WTC11 (cell line): Measurements from ENCODE around the gene GGCT. TPM values are rescaled to one million over a fixed set of nuclear protein-coding genes. Genes with fewer than 3 reads are reported as not detected.
"Not testable (repeated sequence)": the region's sequence is repeated elsewhere in the genome, so short reads cannot be mapped to it uniquely, and the experiment has no call there.

Source experiments
- ATAC-seq: fragments of 200-7000 bp; cut with Tn5 transposase; 2 replicates; pipeline ENCODE4 v1.10.0; 2021; ENCODE audit warnings: mild to moderate bottlenecking, moderate library complexity
- CTCF ChIA-PET: fragments of 300-600 bp; sonication (Branson Sonifier 250); formaldehyde crosslinking; loops from one replicate; lab custom pipeline; 2021; ENCODE audit warnings: antibody characterized with exemption; lab: Charles Lee
- POLR2A ChIA-PET: fragments of 350-600 bp; sonication (Branson Sonifier 250); formaldehyde crosslinking; loops from one replicate; lab custom pipeline; 2021; ENCODE audit warnings: antibody characterized with exemption; lab: Charles Lee
- DNase-seq: peaks from one replicate; pipeline ENCODE4 v3.0.0; 2021; ENCODE audit warnings: low spot score
- H3K27ac Mint-ChIP-seq: 2 replicates; pipeline ENCODE4 v1.8.0; 2021; ENCODE audit warnings: mixed read lengths
- H3K27me3 Mint-ChIP-seq: 2 replicates; pipeline ENCODE4 v1.8.0; 2021; ENCODE audit warnings: low read depth, mild to moderate bottlenecking, moderate library complexity, mixed read lengths
- H3K36me3 Mint-ChIP-seq: 2 replicates; pipeline ENCODE4 v1.8.0; 2021; ENCODE audit warnings: mixed read lengths
- H3K4me1 Mint-ChIP-seq: 2 replicates; pipeline ENCODE4 v1.8.0; 2022; ENCODE audit warnings: mixed read lengths
- H3K4me3 Mint-ChIP-seq: 2 replicates; pipeline ENCODE4 v1.8.0; 2021; ENCODE audit warnings: mild to moderate bottlenecking, moderate library complexity, mixed read lengths
- H3K9me3 Mint-ChIP-seq: 2 replicates; pipeline ENCODE4 v1.8.0; 2021; ENCODE audit warnings: mixed read lengths
- GRHL2 ChIP-seq: fragments of 250-450 bp; sonication (Bioruptor Pico); IDR thresholded peaks from 2 replicates; pipeline ENCODE4 v1.8.0; 2022; ENCODE audit warnings: mild to moderate bottlenecking, moderate library complexity; ENCODE audit not compliant: insufficient replicate concordance, severe bottlenecking
- IRF2 ChIP-seq: sonication (generic); formaldehyde crosslinking; IDR thresholded peaks from 2 replicates; pipeline ENCODE4 v1.8.0; 2022; ENCODE audit warnings: low read depth, missing genetic modification reagents, borderline replicate concordance
- ZNF121 ChIP-seq: sonication (generic); formaldehyde crosslinking; IDR thresholded peaks from 2 replicates; pipeline ENCODE4 v1.8.0; 2023; ENCODE audit warnings: missing genetic modification reagents
- total RNA-seq: library from RNA; stranded (reverse); gene quantifications from 3 replicates; pipeline ENCODE4 v1.2.3, GENCODE V29; 2021
- TF ChIP-seq, protein P1 (sequence below): fragments of 200-600 bp; IDR thresholded peaks from 2 replicates; pipeline ENCODE4 v1.8.0; 2022; ENCODE audit warnings: antibody characterized with exemption
- TF ChIP-seq, protein P2 (sequence below): sonication (generic); formaldehyde crosslinking; IDR thresholded peaks from 2 replicates; pipeline ENCODE4 v1.8.1; 2022; ENCODE audit warnings: low read depth, missing genetic modification reagents, borderline replicate concordance
- TF ChIP-seq, protein P3 (sequence below): sonication (generic); formaldehyde crosslinking; IDR thresholded peaks from 2 replicates; pipeline ENCODE4 v1.8.1; 2022; ENCODE audit warnings: low read depth, mild to moderate bottlenecking, moderate library complexity, missing genetic modification reagents, borderline replicate concordance

Gene GGCT
- total RNA-seq, 1 experiment from 2014 or later = 95.4 TPM

DNA sequence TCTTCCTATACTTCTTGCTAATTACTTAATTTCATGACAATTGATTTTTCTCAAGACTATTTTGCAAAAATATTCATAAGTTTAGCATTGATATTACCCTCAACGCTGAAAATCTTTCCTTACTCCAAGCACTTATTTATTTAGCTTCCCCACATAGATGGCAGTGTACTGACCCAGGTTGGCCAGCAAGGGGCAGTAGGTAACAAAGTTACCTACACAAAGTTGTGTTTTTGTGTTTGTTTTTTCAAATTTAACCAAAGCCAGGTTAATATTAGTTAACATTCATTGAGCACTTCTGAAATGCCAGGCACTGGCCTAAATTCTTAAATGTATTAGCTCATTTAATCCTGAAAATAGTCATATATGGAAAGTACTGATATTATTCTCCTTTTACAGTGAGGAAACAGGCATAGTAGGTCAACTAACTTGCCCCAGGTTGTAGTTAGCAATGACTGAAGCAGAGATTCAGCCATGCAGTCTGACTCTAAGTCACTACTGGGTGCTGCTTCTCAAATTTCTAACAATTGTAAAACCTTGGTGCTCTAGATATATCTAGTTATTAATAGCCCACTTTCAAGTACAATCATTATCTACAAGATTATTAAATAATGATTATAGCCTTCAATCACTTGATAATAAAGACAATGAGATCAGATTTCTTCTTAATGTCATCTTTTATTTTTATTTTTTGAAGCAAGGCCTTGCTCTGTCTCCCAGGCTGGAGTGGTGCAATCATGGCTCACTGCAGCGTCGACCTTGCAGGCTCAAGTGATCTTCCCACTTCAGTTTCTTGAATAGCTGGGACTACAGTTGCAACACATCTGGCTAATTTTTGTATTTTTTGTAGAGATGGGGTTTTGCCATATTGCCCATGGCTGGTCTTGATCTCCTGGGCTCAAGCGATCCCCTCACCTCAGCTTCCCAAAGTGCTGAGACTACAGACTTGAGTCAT, 5.8 kb upstream of the GGCT start:
- no peak overlapping the region for H3K4me3 Mint-ChIP-seq
- ATAC-seq = peak; percentile 80
- CTCF ChIA-PET = interaction anchor here (1.0 to 3.4 kb wide), 3 partner anchors 54 to 58 kb away, joined by 3 to 37 read pairs (median 8); no protein-coding TSS in a partner anchor
- POLR2A ChIA-PET = no interaction called here
- TF ChIP-seq, protein P1, sequence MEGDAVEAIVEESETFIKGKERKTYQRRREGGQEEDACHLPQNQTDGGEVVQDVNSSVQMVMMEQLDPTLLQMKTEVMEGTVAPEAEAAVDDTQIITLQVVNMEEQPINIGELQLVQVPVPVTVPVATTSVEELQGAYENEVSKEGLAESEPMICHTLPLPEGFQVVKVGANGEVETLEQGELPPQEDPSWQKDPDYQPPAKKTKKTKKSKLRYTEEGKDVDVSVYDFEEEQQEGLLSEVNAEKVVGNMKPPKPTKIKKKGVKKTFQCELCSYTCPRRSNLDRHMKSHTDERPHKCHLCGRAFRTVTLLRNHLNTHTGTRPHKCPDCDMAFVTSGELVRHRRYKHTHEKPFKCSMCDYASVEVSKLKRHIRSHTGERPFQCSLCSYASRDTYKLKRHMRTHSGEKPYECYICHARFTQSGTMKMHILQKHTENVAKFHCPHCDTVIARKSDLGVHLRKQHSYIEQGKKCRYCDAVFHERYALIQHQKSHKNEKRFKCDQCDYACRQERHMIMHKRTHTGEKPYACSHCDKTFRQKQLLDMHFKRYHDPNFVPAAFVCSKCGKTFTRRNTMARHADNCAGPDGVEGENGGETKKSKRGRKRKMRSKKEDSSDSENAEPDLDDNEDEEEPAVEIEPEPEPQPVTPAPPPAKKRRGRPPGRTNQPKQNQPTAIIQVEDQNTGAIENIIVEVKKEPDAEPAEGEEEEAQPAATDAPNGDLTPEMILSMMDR = peak; percentile 58
- TF ChIP-seq, protein P2, sequence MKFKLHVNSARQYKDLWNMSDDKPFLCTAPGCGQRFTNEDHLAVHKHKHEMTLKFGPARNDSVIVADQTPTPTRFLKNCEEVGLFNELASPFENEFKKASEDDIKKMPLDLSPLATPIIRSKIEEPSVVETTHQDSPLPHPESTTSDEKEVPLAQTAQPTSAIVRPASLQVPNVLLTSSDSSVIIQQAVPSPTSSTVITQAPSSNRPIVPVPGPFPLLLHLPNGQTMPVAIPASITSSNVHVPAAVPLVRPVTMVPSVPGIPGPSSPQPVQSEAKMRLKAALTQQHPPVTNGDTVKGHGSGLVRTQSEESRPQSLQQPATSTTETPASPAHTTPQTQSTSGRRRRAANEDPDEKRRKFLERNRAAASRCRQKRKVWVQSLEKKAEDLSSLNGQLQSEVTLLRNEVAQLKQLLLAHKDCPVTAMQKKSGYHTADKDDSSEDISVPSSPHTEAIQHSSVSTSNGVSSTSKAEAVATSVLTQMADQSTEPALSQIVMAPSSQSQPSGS (CRISPR knock-in tag) = no peak
- peaks cover 16% of the 10 kb centered on the region for H3K36me3 Mint-ChIP-seq
- peak; percentile 26 for DNase-seq
- peaks cover 19% of the 10 kb centered on the region for H3K27me3 Mint-ChIP-seq
- no peak overlapping the region for H3K27ac Mint-ChIP-seq
- peaks cover 21% of the 10 kb centered on the region for H3K9me3 Mint-ChIP-seq
- peaks cover 10% of the 10 kb centered on the region for H3K4me1 Mint-ChIP-seq

DNA sequence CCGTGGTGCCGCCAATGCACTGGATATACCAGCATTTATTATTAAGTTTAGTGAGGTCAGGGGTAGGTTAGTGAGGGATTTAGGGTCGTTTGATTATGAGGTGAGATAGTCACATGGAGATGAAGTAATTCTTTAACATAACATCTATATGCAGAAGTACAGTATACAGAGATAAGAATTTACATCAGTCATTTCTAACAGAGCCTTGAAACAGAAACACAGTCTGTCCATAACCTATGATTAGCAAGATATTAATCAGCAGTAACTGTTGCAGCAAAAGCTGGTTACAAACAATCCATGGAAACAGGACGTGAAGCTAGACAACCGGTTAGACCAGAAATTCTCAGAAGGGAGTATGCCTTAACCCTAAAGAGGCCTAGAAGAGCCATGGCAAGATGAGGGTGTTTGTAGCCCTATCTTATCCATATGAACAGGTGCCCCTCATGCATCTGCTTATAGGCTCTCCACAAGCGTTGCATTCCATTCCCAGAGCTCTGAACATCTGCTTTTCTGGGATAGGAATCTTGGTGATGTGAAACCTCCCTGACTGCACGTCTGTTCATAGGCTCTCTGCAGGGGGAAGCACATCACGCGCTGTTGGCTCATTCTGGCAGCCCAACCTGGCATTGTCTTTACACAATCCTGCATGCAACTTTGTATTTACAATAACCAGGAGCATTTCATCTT, 4.7 kb upstream of the GGCT start:
- DNase-seq, POLR2A ChIA-PET, H3K4me3 Mint-ChIP-seq, ATAC-seq, H3K27ac Mint-ChIP-seq: not testable (repeated sequence)
- CTCF ChIA-PET = interaction anchor here (1.0 kb wide), 1 partner anchor 55 kb away, joined by 8 read pairs; no protein-coding TSS in a partner anchor
- peaks cover 21% of the 10 kb centered on the region for H3K27me3 Mint-ChIP-seq
- H3K4me1 Mint-ChIP-seq = peaks cover 10% of the 10 kb centered on the region
- peaks cover 21% of the 10 kb centered on the region for H3K9me3 Mint-ChIP-seq
- peaks cover 16% of the 10 kb centered on the region for H3K36me3 Mint-ChIP-seq

DNA sequence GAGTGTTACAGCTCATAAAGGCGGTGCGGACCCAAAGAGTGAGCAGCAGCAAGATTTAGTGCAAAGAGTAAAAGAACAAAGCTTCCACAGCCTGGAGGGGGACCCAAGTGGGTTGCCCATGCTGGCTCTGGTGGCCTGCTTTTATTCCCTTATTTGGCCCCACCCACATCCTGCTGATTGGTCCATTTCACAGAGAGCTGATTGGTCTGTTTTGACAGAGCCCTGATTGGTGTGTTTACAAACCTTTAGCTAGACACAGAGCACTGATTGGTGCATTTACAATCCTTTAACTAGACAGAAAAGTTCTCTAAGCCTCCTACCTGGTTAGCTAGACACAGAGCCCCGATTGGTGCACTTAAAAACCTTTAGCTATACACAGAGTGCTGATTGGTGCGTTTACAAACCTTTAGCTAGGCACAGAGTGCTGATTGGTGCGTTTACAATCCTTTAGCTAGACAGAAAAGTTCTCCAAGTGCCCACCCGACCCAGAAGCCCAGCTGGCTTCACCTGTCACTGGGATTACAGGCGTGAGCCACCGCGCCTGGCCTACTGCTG, 2.8 kb upstream of the GGCT start:
- peaks cover 16% of the 10 kb centered on the region for H3K36me3 Mint-ChIP-seq
- peaks cover 26% of the 10 kb centered on the region for H3K4me1 Mint-ChIP-seq
- POLR2A ChIA-PET = interaction anchor here (0.7 kb wide), 1 partner anchor 315 kb away, joined by 3 read pairs; no protein-coding TSS in a partner anchor
- peaks cover 21% of the 10 kb centered on the region for H3K27me3 Mint-ChIP-seq
- not testable (repeated sequence) for H3K27ac Mint-ChIP-seq, DNase-seq, H3K4me3 Mint-ChIP-seq, ATAC-seq
- CTCF ChIA-PET = interaction anchor here (1.2 kb wide), 1 partner anchor 57 kb away, joined by 3 read pairs; no protein-coding TSS in a partner anchor
- H3K9me3 Mint-ChIP-seq = peaks cover 21% of the 10 kb centered on the region

DNA sequence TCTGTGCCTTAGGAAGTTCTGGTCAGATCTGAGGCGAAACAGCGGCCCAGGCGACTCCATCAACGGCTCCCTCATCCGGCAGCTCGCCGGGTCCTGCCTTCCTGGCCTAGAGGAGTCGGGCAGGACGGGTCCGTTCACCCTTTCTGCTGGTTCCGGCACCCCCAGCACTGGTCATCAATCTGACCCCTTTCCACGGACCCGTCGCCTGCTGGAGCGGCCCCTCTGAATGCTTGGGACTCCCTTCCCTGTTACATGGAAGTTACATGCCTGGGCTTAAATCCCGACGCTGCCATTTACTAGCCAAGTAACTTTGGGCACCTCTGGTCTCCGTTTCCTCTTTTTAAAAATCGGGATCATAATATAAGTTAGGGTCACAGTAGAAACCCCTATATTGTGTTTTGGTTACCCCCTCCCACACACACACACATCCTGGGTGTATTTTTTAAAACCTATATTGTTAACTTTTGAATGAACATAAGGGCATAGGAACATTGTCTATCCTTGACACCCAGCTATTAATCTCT, 607 bp upstream of the GGCT start:
- Mint-ChIP-seq H3K4me1 (peaks cover 30% of the 10 kb centered on the region), H3K27me3 (peaks cover 21% of the 10 kb centered on the region), H3K9me3 (peaks cover 21% of the 10 kb centered on the region), H3K36me3 (peaks cover 20% of the 10 kb centered on the region), H3K4me3 (peak overlapping the region; percentile 85), H3K27ac (peak overlapping the region; percentile 83)
- ATAC-seq (peak; percentile 9), DNase-seq (no peak)
- no peak for TF ChIP-seq GRHL2
- TF ChIP-seq, protein P3, sequence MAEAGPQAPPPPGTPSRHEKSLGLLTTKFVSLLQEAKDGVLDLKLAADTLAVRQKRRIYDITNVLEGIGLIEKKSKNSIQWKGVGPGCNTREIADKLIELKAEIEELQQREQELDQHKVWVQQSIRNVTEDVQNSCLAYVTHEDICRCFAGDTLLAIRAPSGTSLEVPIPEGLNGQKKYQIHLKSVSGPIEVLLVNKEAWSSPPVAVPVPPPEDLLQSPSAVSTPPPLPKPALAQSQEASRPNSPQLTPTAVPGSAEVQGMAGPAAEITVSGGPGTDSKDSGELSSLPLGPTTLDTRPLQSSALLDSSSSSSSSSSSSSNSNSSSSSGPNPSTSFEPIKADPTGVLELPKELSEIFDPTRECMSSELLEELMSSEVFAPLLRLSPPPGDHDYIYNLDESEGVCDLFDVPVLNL = no peak
- peak; percentile 97 for TF ChIP-seq ZNF121
- TF ChIP-seq IRF2 (CRISPR knock-in tag) = no peak
- POLR2A ChIA-PET = no interaction called here
- CTCF ChIA-PET = no interaction called here
